Activated naive CD4-positive, alpha-beta T cell treated with anti-CD3 and anti-CD28 coated beads for 36 hours (primary cell): ENCODE results near the gene SORBS1. TPM values are rescaled to one million over a fixed set of nuclear protein-coding genes. Genes with fewer than 3 reads are reported as not detected.
A peak's percentile ranks its signal among the peaks of the same experiment; 100 is the strongest.

Experiments used
- CTCF ChIA-PET: fragments of 350-600 bp; sonication (Branson Sonifier 250); formaldehyde crosslinking; loops from one replicate; lab custom pipeline; 2021; ENCODE audit warnings: antibody characterized with exemption; lab: Charles Lee
- DNase-seq: peaks from one replicate; pipeline ENCODE4 v3.0.0-alpha.2; 2020
- H3K27ac Mint-ChIP-seq: one replicate; pipeline ENCODE4 v1.8.0; 2021; ENCODE audit warnings: mild to moderate bottlenecking, mixed read lengths
- H3K27me3 Mint-ChIP-seq: one replicate; pipeline ENCODE4 v1.8.0; 2021; ENCODE audit warnings: low read depth, mixed read lengths
- H3K36me3 Mint-ChIP-seq: one replicate; pipeline ENCODE4 v1.8.0; 2021; ENCODE audit warnings: low read depth, mixed read lengths
- H3K4me1 Mint-ChIP-seq: one replicate; pipeline ENCODE4 v1.8.0; 2021; ENCODE audit warnings: low read depth, mixed read lengths
- H3K4me3 Mint-ChIP-seq: one replicate; pipeline ENCODE4 v1.8.0; 2021; ENCODE audit warnings: mild to moderate bottlenecking, moderate library complexity, mixed read lengths
- H3K9me3 Mint-ChIP-seq: one replicate; pipeline ENCODE4 v1.8.0; 2021; ENCODE audit warnings: mixed read lengths
- intact Hi-C: fragments of 100-400 bp; cut with micrococcal nuclease; formaldehyde crosslinking; loops from one replicate; pipeline ENCODE4 v1.15.1; 2023
- total RNA-seq, 2 experiments: library from RNA; stranded (reverse); gene quantifications; one replicate each; pipeline ENCODE4 v1.2.3, GENCODE V29; 2021

SORBS1 gene
- total RNA-seq, 2 experiments from 2014 or later = 0.77 to 0.93 TPM

- intact Hi-C loops = no loop called here
- Mint-ChIP-seq H3K36me3 (no peaks in the 10 kb centered on the region), H3K27ac (no peak overlapping the region), H3K9me3 (no peaks in the 10 kb centered on the region), H3K4me1 (no peaks in the 10 kb centered on the region), H3K27me3 (peaks cover 2% of the 10 kb centered on the region), H3K4me3 (no peak overlapping the region)
- CTCF ChIA-PET = no interaction called here
- DNase-seq = no peak
Measured at GRCh38 chr10:95454940-95455339, 106.2 kb downstream of the SORBS1 start.

- Mint-ChIP-seq H3K4me3 (no peak overlapping the region), H3K9me3 (no peaks in the 10 kb centered on the region), H3K27ac (no peak overlapping the region), H3K36me3 (no peaks in the 10 kb centered on the region), H3K4me1 (no peaks in the 10 kb centered on the region), H3K27me3 (peaks cover 2% of the 10 kb centered on the region)
- CTCF ChIA-PET = no interaction called here
- DNase-seq = no peak
- intact Hi-C loops = no loop called here
Measured at GRCh38 chr10:95454356-95454755, 106.8 kb downstream of the SORBS1 start.

GRCh38 chr10:95451568-95452524 lies 109.3 kb downstream of the SORBS1 start:
- no peak overlapping the region for H3K27ac Mint-ChIP-seq
- no peaks in the 10 kb centered on the region for H3K36me3 Mint-ChIP-seq
- CTCF ChIA-PET = no interaction called here
- intact Hi-C loops = no loop called here
- peaks cover 2% of the 10 kb centered on the region for H3K27me3 Mint-ChIP-seq
- no peak overlapping the region for H3K4me3 Mint-ChIP-seq
- no peak for DNase-seq
- no peaks in the 10 kb centered on the region for H3K4me1 Mint-ChIP-seq
- no peaks in the 10 kb centered on the region for H3K9me3 Mint-ChIP-seq

GRCh38 chr10:95451150-95451549 lies 110.0 kb downstream of the SORBS1 start:
- no peak overlapping the region for H3K27ac Mint-ChIP-seq
- CTCF ChIA-PET = interaction anchor here (1.6 kb wide), 1 partner anchor 76 kb away, joined by 4 read pairs; no protein-coding TSS in a partner anchor
- intact Hi-C loops = no loop called here

GRCh38 chr10:95450188-95450587 lies 111.0 kb downstream of the SORBS1 start:
- Mint-ChIP-seq H3K9me3 (no peaks in the 10 kb centered on the region), H3K27me3 (peaks cover 5% of the 10 kb centered on the region), H3K36me3 (no peaks in the 10 kb centered on the region), H3K4me1 (no peaks in the 10 kb centered on the region), H3K27ac (no peak overlapping the region), H3K4me3 (no peak overlapping the region)
- DNase-seq = no peak
- CTCF ChIA-PET = interaction anchor here (0.6 to 1.6 kb wide), 3 partner anchors 21 to 1371 kb away, joined by 3 to 4 read pairs (median 4); no protein-coding TSS in a partner anchor
- intact Hi-C loops = no loop called here

More at GRCh38 chr10:95451150-95451549, 110.0 kb downstream of the SORBS1 start:
- Mint-ChIP-seq H3K4me3 (no peak overlapping the region), H3K27me3 (peaks cover 2% of the 10 kb centered on the region), H3K4me1 (no peaks in the 10 kb centered on the region), H3K9me3 (no peaks in the 10 kb centered on the region), H3K36me3 (no peaks in the 10 kb centered on the region)
- no peak for DNase-seq

- Mint-ChIP-seq H3K4me1 (no peaks in the 10 kb centered on the region), H3K27me3 (peaks cover 5% of the 10 kb centered on the region), H3K36me3 (no peaks in the 10 kb centered on the region), H3K9me3 (no peaks in the 10 kb centered on the region), H3K4me3 (no peak overlapping the region), H3K27ac (no peak overlapping the region)
- intact Hi-C loops = loop anchor here (5.0 kb wide), 1 partner anchor 155 kb away; no protein-coding TSS in a partner anchor
- CTCF ChIA-PET = interaction anchor here (0.6 to 7.0 kb wide), 6 partner anchors 16 to 1590 kb away, joined by 3 to 59 read pairs (median 3); no protein-coding TSS in a partner anchor
- DNase-seq = no peak
Measured at GRCh38 chr10:95447685-95448084, 113.5 kb downstream of the SORBS1 start.

GRCh38 chr10:95445837-95446486 lies 115.2 kb downstream of the SORBS1 start:
- H3K4me3 Mint-ChIP-seq = no peak overlapping the region
- CTCF ChIA-PET = interaction anchor here (0.6 to 7.0 kb wide), 11 partner anchors 15 to 200 kb away, joined by 3 to 59 read pairs (median 3); no protein-coding TSS in a partner anchor
- DNase-seq = peak; percentile 54
- intact Hi-C loops = loop anchor here (1.0 to 5.0 kb wide), 2 partner anchors 72 to 156 kb away; no protein-coding TSS in a partner anchor
- H3K9me3 Mint-ChIP-seq = no peaks in the 10 kb centered on the region
- no peak overlapping the region for H3K27ac Mint-ChIP-seq
- no peaks in the 10 kb centered on the region for H3K36me3 Mint-ChIP-seq
- H3K4me1 Mint-ChIP-seq = no peaks in the 10 kb centered on the region
- H3K27me3 Mint-ChIP-seq = peaks cover 3% of the 10 kb centered on the region

GRCh38 chr10:95445223-95445836 lies 115.8 kb downstream of the SORBS1 start:
- Mint-ChIP-seq H3K27me3 (peaks cover 3% of the 10 kb centered on the region), H3K4me3 (no peak overlapping the region), H3K36me3 (no peaks in the 10 kb centered on the region), H3K9me3 (no peaks in the 10 kb centered on the region), H3K4me1 (no peaks in the 10 kb centered on the region), H3K27ac (no peak overlapping the region)
- CTCF ChIA-PET = interaction anchor here (0.6 to 7.0 kb wide), 11 partner anchors 14 to 200 kb away, joined by 3 to 59 read pairs (median 3); no protein-coding TSS in a partner anchor
- DNase-seq = no peak
- intact Hi-C loops = loop anchor here (5.0 kb wide), 1 partner anchor 157 kb away; no protein-coding TSS in a partner anchor

GRCh38 chr10:95444792-95445191 lies 116.4 kb downstream of the SORBS1 start:
- CTCF ChIA-PET = interaction anchor here (1.3 to 7.0 kb wide), 3 partner anchors 13 to 159 kb away, joined by 3 to 59 read pairs (median 28); no protein-coding TSS in a partner anchor
- no peak overlapping the region for H3K27ac Mint-ChIP-seq
- peaks cover 3% of the 10 kb centered on the region for H3K27me3 Mint-ChIP-seq
- intact Hi-C loops = loop anchor here (5.0 kb wide), 1 partner anchor 158 kb away; no protein-coding TSS in a partner anchor
- H3K9me3 Mint-ChIP-seq = no peaks in the 10 kb centered on the region
- DNase-seq = no peak
- H3K4me1 Mint-ChIP-seq = no peaks in the 10 kb centered on the region
- H3K36me3 Mint-ChIP-seq = no peaks in the 10 kb centered on the region
- H3K4me3 Mint-ChIP-seq = no peak overlapping the region

GRCh38 chr10:95443636-95444035 lies 117.5 kb downstream of the SORBS1 start:
- Mint-ChIP-seq H3K27me3 (peaks cover 3% of the 10 kb centered on the region), H3K27ac (no peak overlapping the region), H3K9me3 (no peaks in the 10 kb centered on the region)

GRCh38 chr10:95442341-95442740 lies 118.8 kb downstream of the SORBS1 start:
- Mint-ChIP-seq H3K4me1 (no peaks in the 10 kb centered on the region), H3K9me3 (no peaks in the 10 kb centered on the region), H3K4me3 (no peak overlapping the region), H3K27me3 (peaks cover 3% of the 10 kb centered on the region), H3K27ac (no peak overlapping the region), H3K36me3 (no peaks in the 10 kb centered on the region)
- CTCF ChIA-PET = interaction anchor here (0.7 to 7.0 kb wide), 2 partner anchors 11 to 26 kb away, joined by 3 to 59 read pairs; no protein-coding TSS in a partner anchor
- intact Hi-C loops = no loop called here
- DNase-seq = no peak

More at GRCh38 chr10:95443636-95444035, 117.5 kb downstream of the SORBS1 start:
- CTCF ChIA-PET = interaction anchor here (1.0 to 7.0 kb wide), 3 partner anchors 12 to 160 kb away, joined by 3 to 59 read pairs (median 8); no protein-coding TSS in a partner anchor
- H3K4me1 Mint-ChIP-seq = no peaks in the 10 kb centered on the region
- H3K4me3 Mint-ChIP-seq = no peak overlapping the region
- no peaks in the 10 kb centered on the region for H3K36me3 Mint-ChIP-seq
- no peak for DNase-seq
- intact Hi-C loops = no loop called here
